Measurements from ENCODE around the gene PAX9. TPM values are rescaled to one million over a fixed set of nuclear protein-coding genes. Genes with fewer than 3 reads are reported as not detected.
"Not testable (repeated sequence)": the region's sequence is repeated elsewhere in the genome, so short reads cannot be mapped to it uniquely, and the experiment has no call there.

PAX9 gene
- total RNA-seq, 2 experiments from 2014 or later = not detected

- H3K4me3 Mint-ChIP-seq = no peak overlapping the region
- H3K4me1 Mint-ChIP-seq = no peaks in the 10 kb centered on the region
- H3K27ac Mint-ChIP-seq = no peak overlapping the region
- peaks cover 17% of the 10 kb centered on the region for H3K27me3 Mint-ChIP-seq
- DNase-seq = no peak
- H3K36me3 Mint-ChIP-seq = peaks cover 1% of the 10 kb centered on the region
- no peaks in the 10 kb centered on the region for H3K9me3 Mint-ChIP-seq (ENCODE audit: low read depth)
- no peak for ATAC-seq
- CTCF ChIA-PET = interaction anchor here (1.1 kb wide), 1 partner anchor 28 kb away, joined by 3 read pairs; no protein-coding TSS in a partner anchor
Measured at GRCh38 chr14:36671149-36671548, 9.5 kb downstream of the PAX9 start.

DNA sequence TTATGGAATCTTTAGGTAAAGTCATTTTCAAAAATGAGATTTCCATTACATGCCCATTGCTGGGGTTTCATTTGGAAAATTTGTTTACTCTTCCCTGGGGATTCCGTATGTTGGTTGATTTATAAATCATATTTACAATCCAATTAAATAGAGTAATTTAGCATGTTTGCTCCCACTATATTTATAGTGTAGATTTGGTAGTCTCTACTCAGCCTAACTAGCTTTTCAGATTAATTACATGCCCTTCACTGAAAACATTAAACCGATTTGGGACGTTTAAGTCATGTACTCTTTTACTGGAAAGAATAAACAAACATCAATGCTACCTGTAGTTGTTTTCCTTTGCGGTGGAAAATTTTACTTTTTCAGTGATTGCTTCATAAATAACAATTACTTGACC is 10.4 kb downstream of the PAX9 start:
- DNase-seq (no peak), ATAC-seq (no peak)
- peaks cover 17% of the 10 kb centered on the region for H3K27me3 Mint-ChIP-seq
- no peak overlapping the region for H3K4me3 Mint-ChIP-seq
- CTCF ChIA-PET = no interaction called here
- H3K4me1 Mint-ChIP-seq = no peaks in the 10 kb centered on the region
- no peaks in the 10 kb centered on the region for H3K9me3 Mint-ChIP-seq (ENCODE audit: low read depth)
- H3K36me3 Mint-ChIP-seq = no peaks in the 10 kb centered on the region
- H3K27ac Mint-ChIP-seq = no peak overlapping the region

GRCh38 chr14:36674659-36675058 is 13.0 kb downstream of the PAX9 start:
- DNase-seq = no peak

GRCh38 chr14:36675581-36675980 is 13.9 kb downstream of the PAX9 start:
- Mint-ChIP-seq H3K9me3 (ENCODE audit: low read depth) (no peaks in the 10 kb centered on the region), H3K36me3 (no peaks in the 10 kb centered on the region), H3K27me3 (peaks cover 22% of the 10 kb centered on the region), H3K4me1 (no peaks in the 10 kb centered on the region), H3K27ac (no peak overlapping the region), H3K4me3 (no peak overlapping the region)
- ATAC-seq (no peak), DNase-seq (no peak)
- CTCF ChIA-PET = no interaction called here

More at GRCh38 chr14:36674659-36675058, 13.0 kb downstream of the PAX9 start:
- Mint-ChIP-seq H3K27me3 (peaks cover 21% of the 10 kb centered on the region), H3K4me1 (no peaks in the 10 kb centered on the region), H3K36me3 (no peaks in the 10 kb centered on the region), H3K9me3 (ENCODE audit: low read depth) (no peaks in the 10 kb centered on the region), H3K27ac (no peak overlapping the region), H3K4me3 (no peak overlapping the region)
- no peak for ATAC-seq
- CTCF ChIA-PET = no interaction called here

DNA sequence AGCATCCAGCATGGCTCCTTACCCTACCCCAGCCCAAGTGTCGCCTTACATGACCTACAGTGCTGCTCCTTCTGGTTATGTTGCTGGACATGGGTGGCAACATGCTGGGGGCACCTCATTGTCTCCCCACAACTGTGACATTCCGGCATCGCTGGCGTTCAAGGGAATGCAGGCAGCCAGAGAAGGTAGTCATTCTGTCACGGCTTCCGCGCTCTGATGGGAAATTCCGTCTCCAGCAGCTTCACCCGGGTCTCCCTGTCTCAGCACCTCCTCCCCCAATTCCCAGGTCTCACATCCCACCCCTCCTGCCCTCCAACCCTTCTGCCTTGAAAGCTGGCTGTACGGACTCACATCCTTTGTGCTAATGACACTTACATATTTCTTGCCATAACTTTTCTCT is 14.6 kb downstream of the PAX9 start:
- no peak for DNase-seq
- ATAC-seq = no peak
- no peak overlapping the region for H3K27ac Mint-ChIP-seq
- CTCF ChIA-PET = interaction anchor here (0.6 kb wide), 1 partner anchor 449 kb away, joined by 3 read pairs; no protein-coding TSS in a partner anchor
- no peaks in the 10 kb centered on the region for H3K9me3 Mint-ChIP-seq (ENCODE audit: low read depth)
- H3K4me1 Mint-ChIP-seq = no peaks in the 10 kb centered on the region
- H3K4me3 Mint-ChIP-seq = no peak overlapping the region
- no peaks in the 10 kb centered on the region for H3K36me3 Mint-ChIP-seq
- H3K27me3 Mint-ChIP-seq = peaks cover 22% of the 10 kb centered on the region

DNA sequence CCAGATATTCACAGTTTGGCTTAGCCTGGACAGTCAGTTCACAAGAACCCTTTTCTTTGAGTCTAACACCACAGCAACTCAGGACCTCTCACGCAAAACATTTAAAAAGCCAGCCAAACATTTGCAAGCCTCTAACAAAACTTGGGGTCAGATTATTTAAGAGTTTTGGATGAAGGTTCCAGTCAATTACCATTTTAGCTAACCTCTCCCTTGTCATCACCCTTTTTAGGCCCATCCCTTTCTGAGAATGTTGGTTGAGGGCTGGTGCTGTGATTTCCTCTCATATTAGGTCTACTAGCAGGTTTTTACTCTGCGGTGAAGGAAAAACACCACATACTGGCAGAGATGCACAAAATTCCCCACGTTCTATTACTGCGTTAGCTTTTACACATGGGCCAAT is 20.7 kb downstream of the PAX9 start:
- no peak for ATAC-seq
- CTCF ChIA-PET = interaction anchor here (0.6 kb wide), 1 partner anchor 77 kb away, joined by 5 read pairs; no protein-coding TSS in a partner anchor
- H3K36me3 Mint-ChIP-seq = no peaks in the 10 kb centered on the region
- no peak overlapping the region for H3K27ac Mint-ChIP-seq
- no peaks in the 10 kb centered on the region for H3K9me3 Mint-ChIP-seq (ENCODE audit: low read depth)
- peaks cover 15% of the 10 kb centered on the region for H3K27me3 Mint-ChIP-seq
- DNase-seq = no peak
- no peaks in the 10 kb centered on the region for H3K4me1 Mint-ChIP-seq
- H3K4me3 Mint-ChIP-seq = no peak overlapping the region

- Mint-ChIP-seq H3K4me1 (no peaks in the 10 kb centered on the region), H3K36me3 (no peaks in the 10 kb centered on the region), H3K27me3 (peaks cover 7% of the 10 kb centered on the region), H3K27ac (no peak overlapping the region), H3K9me3 (ENCODE audit: low read depth) (no peaks in the 10 kb centered on the region), H3K4me3 (no peak overlapping the region)
- ATAC-seq (no peak), DNase-seq (no peak)
- CTCF ChIA-PET = no interaction called here
Measured at GRCh38 chr14:36683083-36683724, 21.5 kb downstream of the PAX9 start.

DNA sequence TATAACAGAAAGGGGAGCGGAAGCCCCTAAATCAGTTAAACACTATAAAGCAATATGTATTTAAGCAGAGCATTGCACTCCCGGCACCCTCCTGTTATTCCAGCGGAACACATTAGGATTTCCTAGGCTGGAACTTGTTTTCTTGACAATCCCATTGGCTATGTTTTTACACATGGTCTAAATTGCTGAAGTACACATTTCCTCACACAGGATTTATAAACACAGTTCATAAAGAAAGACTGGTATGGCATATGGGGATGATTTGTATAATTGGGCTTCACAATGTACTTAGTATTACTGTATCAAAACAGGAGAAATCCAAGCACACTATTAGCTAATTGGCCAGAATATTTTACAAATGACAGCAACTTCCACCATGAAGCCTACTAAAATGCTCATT is 23.3 kb downstream of the PAX9 start:
- Mint-ChIP-seq H3K36me3 (no peaks in the 10 kb centered on the region), H3K27ac (no peak overlapping the region), H3K27me3 (peaks cover 3% of the 10 kb centered on the region), H3K9me3 (ENCODE audit: low read depth) (no peaks in the 10 kb centered on the region), H3K4me3 (no peak overlapping the region), H3K4me1 (no peaks in the 10 kb centered on the region)
- DNase-seq (no peak), ATAC-seq (no peak)
- CTCF ChIA-PET = no interaction called here

DNA sequence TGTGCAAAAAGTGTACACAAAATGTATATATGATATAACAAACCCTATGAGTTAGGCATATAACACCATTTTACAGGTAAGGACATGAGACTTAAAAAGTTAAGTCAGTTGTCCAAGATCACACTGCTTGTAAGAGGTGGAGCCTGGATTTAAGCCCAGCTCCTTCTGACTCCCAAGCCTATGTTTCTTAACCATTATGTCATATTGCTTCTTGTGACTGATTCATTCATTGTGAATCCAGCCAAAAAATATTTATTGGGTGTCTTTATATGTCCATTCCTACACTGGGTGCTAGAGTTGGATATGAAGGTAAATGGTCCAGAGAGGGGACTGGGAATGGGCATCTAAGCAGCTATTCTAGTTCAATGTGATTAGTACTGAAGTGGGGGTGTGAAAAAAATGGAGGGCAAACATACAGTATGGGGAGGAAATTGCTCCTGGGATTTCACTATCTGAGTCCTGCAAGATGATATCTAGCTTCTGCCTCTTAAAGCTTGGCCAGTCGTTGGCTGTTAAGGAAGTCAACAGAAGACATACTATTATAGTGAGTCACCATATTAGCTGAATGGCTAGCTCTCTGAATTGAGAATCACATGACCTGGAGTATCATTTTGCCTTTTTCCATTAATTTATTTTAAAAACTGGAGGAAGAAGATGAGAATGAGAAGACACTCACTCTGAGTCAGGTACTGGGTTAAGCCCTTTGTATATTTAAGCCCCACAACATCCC is 28.8 kb downstream of the PAX9 start:
- Mint-ChIP-seq H3K4me3 (no peak overlapping the region), H3K27ac (no peak overlapping the region), H3K9me3 (ENCODE audit: low read depth) (peaks cover 1% of the 10 kb centered on the region), H3K27me3 (no peaks in the 10 kb centered on the region), H3K36me3 (no peaks in the 10 kb centered on the region), H3K4me1 (no peaks in the 10 kb centered on the region)
- CTCF ChIA-PET = no interaction called here
- ATAC-seq (no peak), DNase-seq (no peak)

DNA sequence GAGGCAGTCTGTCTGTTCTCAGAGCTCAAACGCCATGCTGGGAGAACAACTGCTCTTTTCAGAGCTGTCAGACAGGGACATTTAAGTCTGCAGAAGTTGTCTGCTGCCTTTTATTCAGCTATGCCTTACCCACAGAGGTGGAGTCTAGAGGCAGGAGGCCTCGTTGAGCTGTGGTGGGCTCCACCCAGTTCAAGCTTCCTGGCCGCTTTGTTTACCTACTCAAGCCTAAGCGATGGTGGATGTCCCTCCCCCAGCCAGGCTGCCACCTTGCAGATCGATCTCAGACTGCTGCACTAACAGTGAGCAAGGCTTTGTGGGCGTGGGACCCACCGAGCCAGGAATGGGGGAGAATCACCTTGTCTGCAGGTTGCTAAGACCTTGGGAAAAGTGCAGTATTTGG is 37.8 kb downstream of the PAX9 start:
- H3K27ac Mint-ChIP-seq; H3K4me1 Mint-ChIP-seq; ATAC-seq; H3K27me3 Mint-ChIP-seq; H3K4me3 Mint-ChIP-seq; DNase-seq; H3K9me3 Mint-ChIP-seq (ENCODE audit: low read depth); H3K36me3 Mint-ChIP-seq; CTCF ChIA-PET: not testable (repeated sequence)

GRCh38 chr14:36700651-36701050 is 39.0 kb downstream of the PAX9 start:
- DNase-seq (no peak), ATAC-seq (no peak)
- no peaks in the 10 kb centered on the region for H3K27me3 Mint-ChIP-seq
- H3K4me3 Mint-ChIP-seq = no peak overlapping the region
- H3K36me3 Mint-ChIP-seq = no peaks in the 10 kb centered on the region
- CTCF ChIA-PET = no interaction called here
- no peak overlapping the region for H3K27ac Mint-ChIP-seq
- no peaks in the 10 kb centered on the region for H3K4me1 Mint-ChIP-seq
- peaks cover 3% of the 10 kb centered on the region for H3K9me3 Mint-ChIP-seq (ENCODE audit: low read depth)

GRCh38 chr14:36701132-36701531 is 39.5 kb downstream of the PAX9 start:
- ATAC-seq = no peak
- Mint-ChIP-seq H3K27me3 (no peaks in the 10 kb centered on the region), H3K36me3 (no peaks in the 10 kb centered on the region), H3K4me1 (no peaks in the 10 kb centered on the region), H3K27ac (no peak overlapping the region), H3K9me3 (ENCODE audit: low read depth) (peaks cover 2% of the 10 kb centered on the region), H3K4me3 (no peak overlapping the region)
- DNase-seq = no peak
- CTCF ChIA-PET = no interaction called here

DNA sequence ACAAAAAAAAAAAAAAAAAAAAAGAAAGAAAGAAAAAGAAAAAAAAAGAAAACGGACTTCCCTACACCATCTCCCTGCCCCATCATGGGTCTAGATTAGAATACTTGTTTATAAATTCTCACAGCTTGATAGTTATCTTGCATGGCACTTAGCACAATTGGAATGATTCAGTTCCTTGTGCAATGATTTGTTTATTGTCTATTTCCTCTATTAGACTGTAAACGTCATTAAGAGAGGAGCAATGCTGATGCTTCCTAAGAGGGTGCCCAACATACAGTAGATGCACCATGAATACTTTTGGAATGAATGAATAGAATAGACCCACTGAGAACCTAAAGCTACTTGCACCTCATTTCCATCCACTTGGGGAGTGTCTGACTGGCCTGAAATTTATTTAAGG is 40.8 kb downstream of the PAX9 start:
- CTCF ChIA-PET = no interaction called here
- DNase-seq = no peak

DNA sequence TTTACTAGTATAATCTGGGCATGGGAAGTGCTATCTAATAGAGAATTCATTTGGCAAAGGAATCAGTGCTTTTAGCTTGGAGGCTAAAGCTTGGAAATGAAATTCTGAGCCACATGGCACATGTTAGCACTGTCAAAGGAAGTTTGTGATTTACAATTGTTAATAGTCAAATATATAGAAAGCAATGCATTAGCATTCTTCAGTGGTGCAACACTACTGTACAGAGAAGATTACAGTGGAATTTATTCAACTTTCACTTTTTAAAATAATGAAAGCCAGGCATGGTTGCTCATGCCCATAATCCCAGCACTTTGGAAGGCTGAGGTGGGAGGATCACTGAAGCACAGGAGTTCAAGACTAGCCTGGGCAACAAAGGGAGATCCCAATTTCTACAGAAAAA is 45.9 kb downstream of the PAX9 start:
- Mint-ChIP-seq H3K4me1 (no peaks in the 10 kb centered on the region), H3K4me3 (no peak overlapping the region), H3K27ac (no peak overlapping the region), H3K36me3 (no peaks in the 10 kb centered on the region), H3K9me3 (ENCODE audit: low read depth) (no peaks in the 10 kb centered on the region), H3K27me3 (no peaks in the 10 kb centered on the region)
- DNase-seq (no peak), ATAC-seq (no peak)
- CTCF ChIA-PET = no interaction called here

More for the DNA sequence above, 40.8 kb downstream of the PAX9 start:
- no peak overlapping the region for H3K27ac Mint-ChIP-seq
- H3K36me3 Mint-ChIP-seq = no peaks in the 10 kb centered on the region
- no peak overlapping the region for H3K4me3 Mint-ChIP-seq
- H3K4me1 Mint-ChIP-seq = no peaks in the 10 kb centered on the region
- peaks cover 2% of the 10 kb centered on the region for H3K9me3 Mint-ChIP-seq (ENCODE audit: low read depth)
- H3K27me3 Mint-ChIP-seq = no peaks in the 10 kb centered on the region
- ATAC-seq = no peak
